Measurements from ENCODE around the gene SET.
"Not testable (repeated sequence)": the region's sequence is repeated elsewhere in the genome, so short reads cannot be mapped to it uniquely, and the experiment has no call there.

Gene SET

GRCh38 chr9:128689293-128689774, 312 bp downstream of the SET start:
- peak in 1 of 2 donors; percentile 85 for DNase-seq

- peak in 1 of 2 donors; percentile 16 for DNase-seq
These were observed 1.0 kb downstream of the SET start for GRCh38 chr9:128689820-128690683.

GRCh38 chr9:128690684-128691034, 1.6 kb downstream of the SET start:
- DNase-seq = no peak

- not testable (repeated sequence) for DNase-seq
These were observed 4.7 kb downstream of the SET start for GRCh38 chr9:128693738-128694137.

- no peak for DNase-seq
These were observed 5.3 kb downstream of the SET start for GRCh38 chr9:128694344-128694743.

- no peak for DNase-seq
These were observed 8.1 kb downstream of the SET start for GRCh38 chr9:128696923-128697707.

- not testable (repeated sequence) for DNase-seq
These were observed 10.2 kb downstream of the SET start for GRCh38 chr9:128699096-128699795.

GRCh38 chr9:128701227-128701854, 12.3 kb downstream of the SET start:
- DNase-seq = no peak

- DNase-seq = peak; percentile 70 to 88
These were observed 13.5 kb downstream of the SET start, which contains the start of gene PKN3 for GRCh38 chr9:128702445-128702948. Gene PKN3, plus strand, starts transcription at chr9:128702503. Its CDS starts 413 bp downstream, at chr9:128702916.

- DNase-seq = no peak
These were observed 14.1 kb downstream of the SET start for GRCh38 chr9:128702949-128703615.

- no peak for DNase-seq
These were observed 14.8 kb downstream of the SET start for GRCh38 chr9:128703616-128704355.

GRCh38 chr9:128704356-128704670, 15.3 kb downstream of the SET start:
- DNase-seq = no peak

GRCh38 chr9:128705051-128705965, 16.3 kb downstream of the SET start:
- no peak for DNase-seq

GRCh38 chr9:128706045-128706444, 17.0 kb downstream of the SET start:
- no peak for DNase-seq

GRCh38 chr9:128706671-128707381, 17.8 kb downstream of the SET start:
- no peak for DNase-seq

GRCh38 chr9:128707446-128707845, 18.4 kb downstream of the SET start:
- no peak for DNase-seq

GRCh38 chr9:128712451-128713410, 23.7 kb downstream of the SET start:
- DNase-seq = no peak

GRCh38 chr9:128713411-128713780, 24.4 kb downstream of the SET start:
- no peak for DNase-seq
